Right ventricle myocardium inferior (tissue), 1 donor: Measurements from ENCODE around the gene ZKSCAN7. TPM values are rescaled to one million over a fixed set of nuclear protein-coding genes. Genes with fewer than 3 reads are reported as not detected.
"Not testable (repeated sequence)": the region's sequence is repeated elsewhere in the genome, so short reads cannot be mapped to it uniquely, and the experiment has no call there.

ENCODE experiments used
- ATAC-seq: fragments of 200-7000 bp; cut with Tn5 transposase; one replicate; pipeline ENCODE4 v1.9.1; 2020; ENCODE audit warnings: mild to moderate bottlenecking, moderate library complexity
- DNase-seq: peaks from one replicate; pipeline ENCODE4 v3.0.0; 2021; ENCODE audit errors: missing footprints
- intact Hi-C: fragments of 100-400 bp; cut with DNase I; formaldehyde crosslinking; loops from one replicate; pipeline ENCODE4 v1.11.0; 2022
- total RNA-seq: library from RNA; stranded (reverse); fragmentation: NEBNext Ultra II Directional; extraction: Animal tissue kit (Norgen Biotek cat#: 25700); gene quantifications from one replicate; pipeline ENCODE4 v1.2.1, GENCODE V29; 2021
- donor health status: DM: no; HTN: yes; CAD: no; lungs with severe emphysema.

The ZKSCAN7 gene
- total RNA-seq, 1 donor from 2014 or later, result 2.1 TPM

- intact Hi-C loops, result no loop called here
Observed at GRCh38 chr3:44562147-44562546, 7.2 kb downstream of the ZKSCAN7 start.

GRCh38 chr3:44568561-44568960, 13.6 kb downstream of the ZKSCAN7 start:
- ATAC-seq, result no peak
- intact Hi-C loops, result no loop called here
- no peak for DNase-seq

More at GRCh38 chr3:44562147-44562546, 7.2 kb downstream of the ZKSCAN7 start:
- ATAC-seq (no peak), DNase-seq (no peak)

- no peak for DNase-seq
- intact Hi-C loops, result no loop called here
- no peak for ATAC-seq
Observed at GRCh38 chr3:44571024-44571423, 16.0 kb downstream of the ZKSCAN7 start.

- peak; percentile 51 for ATAC-seq
- DNase-seq, result no peak
- intact Hi-C loops, result no loop called here
Observed at GRCh38 chr3:44576613-44577012, 21.6 kb downstream of the ZKSCAN7 start.

- intact Hi-C loops, DNase-seq: not testable (repeated sequence)
- peak; percentile 7 for ATAC-seq
Observed at GRCh38 chr3:44577354-44577952, 22.5 kb downstream of the ZKSCAN7 start.

- DNase-seq, ATAC-seq, intact Hi-C loops: not testable (repeated sequence)
Observed at GRCh38 chr3:44578316-44578715, 23.3 kb downstream of the ZKSCAN7 start.

- DNase-seq, intact Hi-C loops, ATAC-seq: not testable (repeated sequence)
Observed at GRCh38 chr3:44578924-44579515, 24.0 kb downstream of the ZKSCAN7 start.

- ATAC-seq, DNase-seq, intact Hi-C loops: not testable (repeated sequence)
Observed at GRCh38 chr3:44579749-44580148, 24.8 kb downstream of the ZKSCAN7 start.

GRCh38 chr3:44580971-44581370, 26.0 kb downstream of the ZKSCAN7 start:
- intact Hi-C loops, DNase-seq, ATAC-seq: not testable (repeated sequence)

GRCh38 chr3:44584646-44585501, 29.9 kb downstream of the ZKSCAN7 start, which contains the start of gene ZNF660:
Gene ZNF660 (plus strand): TSS chr3:44584964. CDS start chr3:44594194, 9,230 bp downstream.
- ATAC-seq, result peak; percentile 97
- DNase-seq, result peak; percentile 70
- intact Hi-C loops, result no loop called here

GRCh38 chr3:44596621-44597020, 41.6 kb downstream of the ZKSCAN7 start:
- ATAC-seq, result no peak
- intact Hi-C loops, result no loop called here
- DNase-seq, result no peak

GRCh38 chr3:44601749-44602148, 46.8 kb downstream of the ZKSCAN7 start:
- no peak for DNase-seq
- ATAC-seq, result no peak
- intact Hi-C loops, result no loop called here

GRCh38 chr3:44612678-44613077, 57.7 kb downstream of the ZKSCAN7 start:
- no peak for DNase-seq
- intact Hi-C loops, result no loop called here
- no peak for ATAC-seq

Other genes starting within 250 kb of the ZKSCAN7 start
- gene TCAIM, start 216.4 kb upstream of the ZKSCAN7 start, total RNA-seq, result 32.8 TPM
- 12.7 TPM for gene ZNF445, start 77.5 kb upstream of the ZKSCAN7 start, total RNA-seq
- 0.49 TPM for gene ZNF660, start 29.8 kb downstream of the ZKSCAN7 start, total RNA-seq
- 12.1 TPM for gene ZNF197, start 69.8 kb downstream of the ZKSCAN7 start, total RNA-seq
- 7.3 TPM for gene ZNF35, start 93.5 kb downstream of the ZKSCAN7 start, total RNA-seq
- 2.4 TPM for gene ZNF502, start 157.5 kb downstream of the ZKSCAN7 start, total RNA-seq
- gene ZNF501, start 174.4 kb downstream of the ZKSCAN7 start, total RNA-seq, result 5.4 TPM
- 32.1 TPM for gene KIAA1143, start 206.4 kb downstream of the ZKSCAN7 start, total RNA-seq
- gene KIF15, start 206.6 kb downstream of the ZKSCAN7 start, total RNA-seq, result 1.2 TPM